OCI-LY3 (cell line): Measurements from ENCODE around the gene GALNT11.

ENCODE experiments used
- EZH2phosphoT487 ChIP-seq: fragments of 200-600 bp; shearing (Covaris generic); IDR thresholded peaks from 2 replicates; pipeline ENCODE4 v1.6.1; 2018; ENCODE audit warnings: antibody characterized with exemption, mixed run types, low read depth
- TF ChIP-seq, protein P1 (sequence below): fragments of 200-600, 300-600 bp; sonication (generic); IDR thresholded peaks from 2 replicates; pipeline ENCODE4 v1.5.1; 2014; ENCODE audit warnings: antibody characterized with exemption, low read length, low read depth

DNA sequence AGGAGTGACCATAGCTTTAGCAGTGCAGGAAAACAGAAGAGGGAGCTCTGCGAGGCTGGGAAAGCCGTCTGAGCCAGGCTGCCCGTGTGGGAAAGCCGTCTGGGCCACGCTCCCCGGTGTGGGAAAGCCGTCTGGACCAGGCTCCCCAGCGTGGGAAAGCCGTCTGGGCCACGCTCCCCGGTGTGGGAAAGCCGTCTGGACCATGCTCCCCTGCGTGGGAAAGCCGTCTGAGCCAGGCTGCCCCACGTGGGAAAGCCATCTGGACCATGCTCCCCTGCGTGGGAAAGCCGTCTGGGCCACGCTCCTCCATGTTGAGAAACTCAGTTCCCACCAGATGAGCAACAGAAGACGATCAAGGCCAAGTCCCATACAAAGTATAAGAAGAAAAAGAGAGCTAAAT, 101.8 kb downstream of the GALNT11 start:
- TF ChIP-seq, protein P1, sequence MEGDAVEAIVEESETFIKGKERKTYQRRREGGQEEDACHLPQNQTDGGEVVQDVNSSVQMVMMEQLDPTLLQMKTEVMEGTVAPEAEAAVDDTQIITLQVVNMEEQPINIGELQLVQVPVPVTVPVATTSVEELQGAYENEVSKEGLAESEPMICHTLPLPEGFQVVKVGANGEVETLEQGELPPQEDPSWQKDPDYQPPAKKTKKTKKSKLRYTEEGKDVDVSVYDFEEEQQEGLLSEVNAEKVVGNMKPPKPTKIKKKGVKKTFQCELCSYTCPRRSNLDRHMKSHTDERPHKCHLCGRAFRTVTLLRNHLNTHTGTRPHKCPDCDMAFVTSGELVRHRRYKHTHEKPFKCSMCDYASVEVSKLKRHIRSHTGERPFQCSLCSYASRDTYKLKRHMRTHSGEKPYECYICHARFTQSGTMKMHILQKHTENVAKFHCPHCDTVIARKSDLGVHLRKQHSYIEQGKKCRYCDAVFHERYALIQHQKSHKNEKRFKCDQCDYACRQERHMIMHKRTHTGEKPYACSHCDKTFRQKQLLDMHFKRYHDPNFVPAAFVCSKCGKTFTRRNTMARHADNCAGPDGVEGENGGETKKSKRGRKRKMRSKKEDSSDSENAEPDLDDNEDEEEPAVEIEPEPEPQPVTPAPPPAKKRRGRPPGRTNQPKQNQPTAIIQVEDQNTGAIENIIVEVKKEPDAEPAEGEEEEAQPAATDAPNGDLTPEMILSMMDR = no peak
- TF ChIP-seq EZH2phosphoT487 = no peak
